ENCODE measurements around the gene MYO18B.

GRCh38 chr22:25765801-25766200 lies 23.8 kb downstream of the MYO18B start:
- TF ChIP-seq CTCF (IDR thresholded peaks at IDR 0.05) = no peak
- TF ChIP-seq POLR2A (IDR thresholded peaks at IDR 0.05) = no peak

Measured in ovary (tissue), 3 donors.